Measurements from ENCODE around the gene AQP12B. TPM values are rescaled to one million over a fixed set of nuclear protein-coding genes. Genes with fewer than 3 reads are reported as not detected.

AQP12B gene
- total RNA-seq, 1 donor from 2014 or later, result not detected

GRCh38 chr2:240649331-240649730 lies 33.4 kb downstream of the AQP12B start:
- intact Hi-C loops (cut with micrococcal nuclease), result no loop called here

- intact Hi-C loops (cut with micrococcal nuclease), result no loop called here
Measured at GRCh38 chr2:240648650-240649275, 33.9 kb downstream of the AQP12B start.

- intact Hi-C loops (cut with micrococcal nuclease), result no loop called here
Measured at GRCh38 chr2:240648155-240648649, 34.5 kb downstream of the AQP12B start.

GRCh38 chr2:240647503-240648154 lies 35.1 kb downstream of the AQP12B start:
- intact Hi-C loops (cut with micrococcal nuclease), result no loop called here

- intact Hi-C loops (cut with micrococcal nuclease), result no loop called here
Measured at GRCh38 chr2:240646900-240647502, 35.7 kb downstream of the AQP12B start.

GRCh38 chr2:240646176-240646899 lies 36.3 kb downstream of the AQP12B start:
- intact Hi-C loops (cut with micrococcal nuclease), result no loop called here

GRCh38 chr2:240645801-240646175 lies 36.9 kb downstream of the AQP12B start:
- intact Hi-C loops (cut with micrococcal nuclease), result no loop called here

GRCh38 chr2:240645346-240645745 lies 37.3 kb downstream of the AQP12B start:
- intact Hi-C loops (cut with micrococcal nuclease), result no loop called here

- intact Hi-C loops (cut with micrococcal nuclease), result no loop called here
Measured at GRCh38 chr2:240644859-240645301, 37.8 kb downstream of the AQP12B start.

- intact Hi-C loops (cut with micrococcal nuclease), result no loop called here
Measured at GRCh38 chr2:240644171-240644651, 38.5 kb downstream of the AQP12B start.

GRCh38 chr2:240643811-240644150 lies 38.9 kb downstream of the AQP12B start:
- intact Hi-C loops (cut with micrococcal nuclease), result no loop called here

- intact Hi-C loops (cut with micrococcal nuclease), result no loop called here
Measured at GRCh38 chr2:240643093-240643810, 39.4 kb downstream of the AQP12B start.

GRCh38 chr2:240642806-240643092 lies 39.9 kb downstream of the AQP12B start:
- intact Hi-C loops (cut with micrococcal nuclease), result no loop called here

- intact Hi-C loops (cut with micrococcal nuclease), result no loop called here
Measured at GRCh38 chr2:240642061-240642805, 40.5 kb downstream of the AQP12B start.

- intact Hi-C loops (cut with micrococcal nuclease), result no loop called here
Measured at GRCh38 chr2:240640939-240641338, 41.7 kb downstream of the AQP12B start.

- intact Hi-C loops (cut with micrococcal nuclease), result no loop called here
Measured at GRCh38 chr2:240639566-240639965, 43.1 kb downstream of the AQP12B start.

- intact Hi-C loops (cut with micrococcal nuclease), result no loop called here
Measured at GRCh38 chr2:240638512-240639160, 44.0 kb downstream of the AQP12B start.

- intact Hi-C loops (cut with micrococcal nuclease), result no loop called here
Measured at GRCh38 chr2:240637901-240638345, 44.8 kb downstream of the AQP12B start.

GRCh38 chr2:240637116-240637900 lies 45.4 kb downstream of the AQP12B start:
- intact Hi-C loops (cut with micrococcal nuclease), result no loop called here

All from T-helper 1 cell treated with Interleukin-12 subunit alpha and Interleukin-12 subunit beta and Interleukin-4 antibody, amounts not matched to agents 30 ng/mL and 1 ng/mL, for 36 hours (primary cell).